HCEC 1CT (cell line): ENCODE measurements around the gene CPSF6.
"Not testable (repeated sequence)": the region's sequence is repeated elsewhere in the genome, so short reads cannot be mapped to it uniquely, and the experiment has no call there.

Source experiments
- DNase-seq: peaks from one replicate; pipeline ENCODE4 v3.0.0-alpha.2; 2017

The CPSF6 gene, protein sequence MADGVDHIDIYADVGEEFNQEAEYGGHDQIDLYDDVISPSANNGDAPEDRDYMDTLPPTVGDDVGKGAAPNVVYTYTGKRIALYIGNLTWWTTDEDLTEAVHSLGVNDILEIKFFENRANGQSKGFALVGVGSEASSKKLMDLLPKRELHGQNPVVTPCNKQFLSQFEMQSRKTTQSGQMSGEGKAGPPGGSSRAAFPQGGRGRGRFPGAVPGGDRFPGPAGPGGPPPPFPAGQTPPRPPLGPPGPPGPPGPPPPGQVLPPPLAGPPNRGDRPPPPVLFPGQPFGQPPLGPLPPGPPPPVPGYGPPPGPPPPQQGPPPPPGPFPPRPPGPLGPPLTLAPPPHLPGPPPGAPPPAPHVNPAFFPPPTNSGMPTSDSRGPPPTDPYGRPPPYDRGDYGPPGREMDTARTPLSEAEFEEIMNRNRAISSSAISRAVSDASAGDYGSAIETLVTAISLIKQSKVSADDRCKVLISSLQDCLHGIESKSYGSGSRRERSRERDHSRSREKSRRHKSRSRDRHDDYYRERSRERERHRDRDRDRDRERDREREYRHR

DNA sequence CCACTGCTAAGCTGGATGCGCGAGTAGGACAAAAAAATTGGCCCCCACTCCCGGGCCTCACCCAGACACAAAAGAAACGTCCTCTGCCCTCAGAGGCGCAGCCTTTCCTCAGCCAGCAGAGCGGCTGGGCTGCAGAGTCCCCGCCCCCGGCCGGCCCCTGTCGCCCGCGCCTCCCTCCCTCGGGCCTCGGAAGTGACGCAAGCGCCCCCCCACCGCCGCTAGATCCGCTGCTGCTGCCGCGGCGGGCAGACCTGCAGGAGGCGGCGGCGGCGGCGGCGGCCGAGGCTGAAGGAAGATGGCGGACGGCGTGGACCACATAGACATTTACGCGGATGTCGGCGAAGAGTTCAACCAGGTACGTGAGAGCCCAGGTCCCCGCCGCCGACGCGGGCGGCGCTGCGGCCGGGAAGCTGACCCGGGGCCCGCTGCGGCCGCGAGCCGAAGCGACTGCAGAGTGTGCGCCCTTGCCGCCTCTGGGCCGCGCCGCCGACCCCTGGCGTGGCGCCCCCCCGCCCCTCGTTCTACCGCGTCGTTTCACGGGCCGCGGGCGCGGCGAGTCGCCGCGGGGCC lies at the start of gene CPSF6:
TSS of gene CPSF6 (plus strand) at position 218 of the 570 bp plus-strand sequence. CDS start at position 296, 78 bp downstream.
- DNase-seq = peak; percentile 94

- no peak for DNase-seq
Observed at GRCh38 chr12:69196302-69197288, 42.8 kb upstream of the CPSF6 start.

GRCh38 chr12:69199976-69200375 lies 39.4 kb upstream of the CPSF6 start:
- DNase-seq = not testable (repeated sequence)

GRCh38 chr12:69204191-69204590 lies 35.2 kb upstream of the CPSF6 start:
- no peak for DNase-seq

GRCh38 chr12:69210661-69211060 lies 28.7 kb upstream of the CPSF6 start:
- DNase-seq = no peak

DNA sequence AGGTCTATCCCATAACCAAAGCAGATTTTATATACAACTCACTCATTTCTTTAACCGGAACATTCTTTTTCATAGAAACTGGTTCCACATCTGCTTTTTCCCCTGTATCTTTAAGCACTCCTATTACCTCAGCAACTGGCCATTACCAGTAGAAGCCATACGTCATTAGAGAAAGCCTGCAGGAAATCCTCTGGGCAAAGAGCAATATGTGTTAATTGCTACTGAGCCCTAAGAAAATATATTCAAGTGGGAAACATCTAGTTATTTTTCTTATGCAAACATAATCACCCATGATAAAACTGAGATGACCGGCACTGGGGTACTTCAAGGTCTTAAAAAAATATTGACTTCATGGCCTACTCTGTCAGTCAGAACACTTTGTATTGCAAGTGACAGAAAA lies 28.2 kb upstream of the CPSF6 start:
- DNase-seq = no peak

GRCh38 chr12:69214169-69214568 lies 25.2 kb upstream of the CPSF6 start:
- no peak for DNase-seq

- DNase-seq = no peak
Observed at GRCh38 chr12:69225251-69225910, 14.0 kb upstream of the CPSF6 start.

- no peak for DNase-seq
Observed at GRCh38 chr12:69231479-69231878, 7.9 kb upstream of the CPSF6 start.

- no peak for DNase-seq
Observed at GRCh38 chr12:69238589-69239351, 599 bp upstream of the CPSF6 start.

DNA sequence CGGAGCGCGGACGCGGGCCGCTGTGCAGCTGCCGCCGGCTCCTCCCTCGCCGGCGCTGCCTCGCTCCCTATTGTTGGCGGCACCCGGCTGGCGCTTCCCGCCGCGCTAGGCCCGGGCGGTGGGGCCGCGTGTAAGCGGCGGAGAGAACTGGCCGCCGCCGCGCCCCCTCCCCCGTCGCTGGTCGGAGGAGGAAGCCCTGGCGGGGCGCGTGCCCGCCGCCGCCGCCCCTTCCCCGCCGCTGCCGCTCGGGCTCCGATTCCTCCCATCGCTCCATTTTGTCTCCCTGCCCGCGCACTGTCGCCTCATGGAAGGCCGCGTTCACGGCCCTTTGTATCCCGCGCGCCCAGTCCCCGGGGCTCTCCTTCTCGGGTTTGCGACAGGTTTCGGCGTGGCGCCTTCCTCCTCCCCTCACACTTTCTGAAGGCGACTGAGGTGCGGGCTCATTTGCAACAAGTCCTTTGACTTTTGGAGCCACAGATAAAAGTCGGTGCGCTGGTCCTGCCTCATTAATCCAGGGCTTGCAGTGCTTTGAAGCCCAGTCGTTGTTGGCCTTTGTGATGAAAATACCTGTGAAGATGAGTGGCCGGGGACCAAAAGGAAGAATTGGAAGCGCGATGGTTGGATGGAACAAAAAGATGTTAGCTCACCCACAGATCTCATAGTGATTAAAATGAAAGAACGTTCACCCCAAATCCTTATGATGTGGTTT lies 707 bp downstream of the CPSF6 start:
- DNase-seq = peak; percentile 30

DNA sequence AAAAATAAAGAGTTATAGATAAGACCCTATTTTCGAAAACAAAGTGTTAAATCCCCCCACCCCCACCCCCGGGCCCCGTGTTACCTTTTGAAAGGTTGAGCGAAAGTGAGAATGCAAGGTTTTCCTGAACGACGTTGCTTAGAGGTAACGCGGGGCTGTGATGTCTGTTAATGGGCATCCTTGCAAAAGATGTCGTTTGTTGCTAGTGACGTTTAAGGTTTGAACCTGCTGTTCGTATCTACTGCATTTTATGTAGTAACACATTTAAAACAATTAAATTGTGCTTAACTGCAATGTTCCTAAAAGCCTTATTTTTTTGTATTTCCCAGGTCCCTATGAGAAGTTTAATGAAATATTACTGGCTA lies 1.2 kb downstream of the CPSF6 start:
- peak; percentile 16 for DNase-seq

- no peak for DNase-seq
Observed at GRCh38 chr12:69241438-69242092, 2.2 kb downstream of the CPSF6 start.

DNA sequence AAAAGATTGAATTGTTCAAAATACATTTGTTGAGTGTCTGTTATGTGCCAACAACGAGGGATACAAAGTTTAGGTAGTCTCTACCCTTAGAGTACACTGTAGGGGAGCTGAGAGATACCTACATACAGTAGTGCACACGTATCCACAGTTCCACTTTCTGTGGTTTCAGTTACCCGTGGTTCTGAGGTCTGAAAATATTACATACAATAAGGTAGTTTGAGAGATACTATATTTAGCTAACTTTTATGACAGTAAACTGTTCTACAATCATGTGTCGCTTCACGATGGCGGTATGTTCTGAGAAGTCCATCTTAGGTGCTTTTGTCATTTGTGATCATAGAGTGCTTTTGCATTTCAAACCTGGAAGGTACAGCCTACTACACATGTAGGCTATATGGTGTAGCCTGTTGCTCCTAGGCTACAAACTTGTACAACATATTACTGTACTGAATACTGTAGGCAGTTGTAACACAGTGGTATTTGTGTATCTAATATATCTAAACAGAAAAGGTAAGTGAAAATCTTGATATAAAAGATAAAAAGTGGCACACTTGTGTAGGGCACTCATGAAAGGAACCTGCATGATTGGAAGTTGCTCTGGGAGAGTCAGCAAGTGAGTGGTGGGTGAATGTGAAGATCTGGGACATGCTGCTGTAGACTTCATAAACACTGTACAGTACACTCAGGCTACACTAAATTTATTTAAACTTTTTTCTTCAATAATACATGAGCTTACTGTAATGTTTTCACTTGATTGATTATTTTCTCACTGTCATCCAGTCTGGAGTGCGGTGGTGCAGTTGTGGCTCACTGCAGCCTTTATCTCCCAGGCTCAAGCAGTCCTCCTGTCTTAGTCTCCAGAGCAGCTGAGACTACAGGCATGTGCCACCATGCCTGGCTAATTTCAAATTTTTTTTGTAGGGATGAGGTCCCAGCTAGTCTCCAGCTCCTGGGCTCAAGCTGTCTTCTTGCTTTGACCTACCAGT lies 4.0 kb downstream of the CPSF6 start:
- DNase-seq = no peak

- DNase-seq = no peak
Observed at GRCh38 chr12:69247268-69248018, 8.1 kb downstream of the CPSF6 start.

- peak; percentile 22 for DNase-seq
Observed at GRCh38 chr12:69252033-69252432, 12.7 kb downstream of the CPSF6 start.

DNA sequence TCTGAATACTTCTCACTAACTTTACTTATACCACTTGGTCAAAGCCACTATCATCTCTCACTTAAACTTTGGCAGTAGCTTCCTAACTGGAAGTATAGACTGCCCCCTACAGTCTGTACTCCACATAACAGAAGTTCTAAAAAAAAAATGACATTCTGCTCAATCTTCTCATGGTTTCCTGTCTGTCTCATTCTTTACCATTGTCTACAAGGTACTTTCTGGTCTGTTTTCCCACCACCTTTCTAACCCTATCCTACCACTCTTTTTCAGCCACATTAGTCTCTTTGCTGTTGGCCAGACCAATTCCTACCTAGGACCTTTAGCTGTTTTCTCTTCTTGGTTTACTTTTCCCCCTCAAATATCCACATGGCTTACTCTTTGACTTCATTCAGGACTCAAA lies 14.7 kb downstream of the CPSF6 start:
- DNase-seq = peak; percentile 50

DNA sequence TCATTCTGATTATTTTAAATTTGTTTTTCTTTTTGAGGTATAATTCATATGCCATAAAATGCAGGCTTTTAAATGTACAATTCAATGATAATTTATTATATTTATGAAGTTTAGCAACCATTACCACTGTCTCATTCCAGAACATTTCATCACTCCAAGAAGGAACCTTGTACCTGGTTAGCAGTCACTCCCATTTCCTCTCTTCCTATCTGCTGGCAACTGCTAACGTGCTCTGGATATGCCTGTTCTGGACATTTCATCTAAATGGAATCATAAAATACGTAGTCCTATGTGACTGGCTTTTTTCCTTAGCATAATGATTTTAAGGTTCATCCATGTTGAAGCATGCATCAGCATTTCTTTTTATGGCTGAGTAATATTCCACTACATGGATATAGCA lies 15.5 kb downstream of the CPSF6 start:
- no peak for DNase-seq
